Smooth muscle cell (in vitro differentiated cells): ENCODE measurements around the gene GNAZ. TPM values are rescaled to one million over a fixed set of nuclear protein-coding genes. Genes with fewer than 3 reads are reported as not detected.

Experiments used
- DNase-seq: peaks from one replicate; lab custom pipeline; 2025; ENCODE audit not compliant: unreplicated experiment; lab: John Stamatoyannopoulos, UW
- H2AFZ ChIP-seq: fragments of 200-600 bp; sonication (generic); 2 replicates; pipeline ENCODE4 v1.6.0; 2016; ENCODE audit warnings: antibody characterized with exemption, low read depth, mild to moderate bottlenecking
- H3F3A ChIP-seq: fragments of 200-600 bp; sonication (generic); 2 replicates; pipeline ENCODE4 v1.6.0; 2017; ENCODE audit warnings: antibody characterized with exemption, low read depth
- H3K27ac ChIP-seq: fragments of 200-600 bp; sonication (generic); 2 replicates; pipeline ENCODE4 v1.5.1; 2016; ENCODE audit warnings: low read depth, mild to moderate bottlenecking
- H3K27me3 ChIP-seq: fragments of 200-600 bp; sonication (generic); 2 replicates; pipeline ENCODE4 v1.6.1; 2016; ENCODE audit warnings: low read depth, mild to moderate bottlenecking
- H3K36me3 ChIP-seq: fragments of 200-600 bp; sonication (generic); 2 replicates; pipeline ENCODE4 v1.5.1; 2016; ENCODE audit warnings: low read depth
- H3K4me1 ChIP-seq: fragments of 200-600 bp; sonication (generic); 2 replicates; pipeline ENCODE4 v1.5.1; 2016; ENCODE audit warnings: low read depth
- H3K4me2 ChIP-seq: fragments of 200-600 bp; sonication (generic); 2 replicates; pipeline ENCODE4 v1.6.0; 2016; ENCODE audit warnings: mild to moderate bottlenecking
- H3K4me3 ChIP-seq: fragments of 200-600 bp; sonication (generic); 2 replicates; pipeline ENCODE4 v1.5.1; 2016; ENCODE audit warnings: mild to moderate bottlenecking
- H3K79me2 ChIP-seq: fragments of 200-600 bp; sonication (generic); 2 replicates; pipeline ENCODE4 v1.6.0; 2016; ENCODE audit warnings: low read depth, mild to moderate bottlenecking
- H3K9ac ChIP-seq: fragments of 200-600 bp; sonication (generic); 2 replicates; pipeline ENCODE4 v1.6.0; 2016; ENCODE audit warnings: low read depth
- H3K9me3 ChIP-seq: fragments of 200-600 bp; sonication (generic); replicated peaks from 2 replicates; pipeline ENCODE4 v1.5.1; 2016; ENCODE audit warnings: low read depth
- H4K20me1 ChIP-seq: fragments of 200-600 bp; sonication (generic); 2 replicates; pipeline ENCODE4 v1.6.0; 2016; ENCODE audit warnings: low read depth
- CTCF ChIP-seq: fragments of 200-600 bp; sonication (generic); IDR thresholded peaks from 2 replicates; pipeline ENCODE4 v1.5.1; 2017; ENCODE audit warnings: borderline replicate concordance, mild to moderate bottlenecking, antibody characterized with exemption; ENCODE audit not compliant: insufficient read depth, poor library complexity, severe bottlenecking
- WGBS: methylation state at CpG from one replicate; pipeline ENCODE4 v1.1.7; 2016; ENCODE audit warnings: low lambda C conversion rate; 5-methylcytosine and 5-hydroxymethylcytosine counted together
- polyA plus RNA-seq: library from polyadenylated mRNA; unstranded; fragments of >200 nt; fragmentation: Nextera tagmentation; extraction: Ambion mirVana; gene quantifications from 2 replicates; pipeline ENCODE4 v1.2.1, GENCODE V29; 2016
- total RNA-seq: library from RNA; depleted of rRNA; stranded (reverse); fragments of >200 nt; gene quantifications from 2 replicates; pipeline ENCODE4 v1.2.3, GENCODE V29; 2014

GNAZ gene
- total and polyA plus RNA-seq, 2 experiments from 2014 or later, result 0.50 to 1.2 TPM

DNA sequence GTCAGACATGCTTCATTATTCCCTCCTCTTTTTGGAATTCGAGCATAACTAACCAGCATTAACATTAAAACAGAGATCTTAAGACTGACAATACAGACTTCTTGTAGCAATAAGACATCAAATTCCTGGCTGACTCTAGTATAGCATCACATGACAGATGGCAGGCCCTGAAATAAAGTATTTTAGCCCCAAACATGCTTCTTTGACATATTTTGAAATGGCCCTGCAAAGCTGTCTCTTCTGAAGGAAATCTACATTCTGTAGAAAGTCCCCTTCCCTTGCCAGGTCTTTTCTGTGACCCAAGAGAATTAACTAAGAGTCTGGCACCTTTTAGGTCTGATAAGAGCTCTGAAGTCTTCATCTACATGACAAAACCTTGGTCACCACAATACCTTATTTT lies 38.5 kb upstream of the GNAZ start:
- TF ChIP-seq CTCF, result no peak
- WGBS, result 83% methylated on average over 1 of the region's 1 CpG
- H3K27ac ChIP-seq, result no peak overlapping the region
- H2AFZ ChIP-seq, result no peak overlapping the region
- H3F3A ChIP-seq, result no peaks in the 10 kb centered on the region
- H3K79me2 ChIP-seq, result no peaks in the 10 kb centered on the region
- H3K4me1 ChIP-seq, result no peaks in the 10 kb centered on the region
- no peak overlapping the region for H3K4me2 ChIP-seq
- H4K20me1 ChIP-seq, result no peaks in the 10 kb centered on the region
- no peak overlapping the region for H3K4me3 ChIP-seq
- no peaks in the 10 kb centered on the region for H3K27me3 ChIP-seq
- DNase-seq, result no peak
- H3K9ac ChIP-seq, result no peak overlapping the region
- no peaks in the 10 kb centered on the region for H3K36me3 ChIP-seq
- H3K9me3 ChIP-seq, result no peaks in the 10 kb centered on the region

GRCh38 chr22:23032658-23033057 lies 37.7 kb upstream of the GNAZ start:
- no peak for DNase-seq
- H2AFZ ChIP-seq, result no peak overlapping the region
- 99% methylated on average over 4 of the region's 4 CpGs for WGBS
- H4K20me1 ChIP-seq, result no peaks in the 10 kb centered on the region
- H3K4me2 ChIP-seq, result no peak overlapping the region
- H3K27me3 ChIP-seq, result no peaks in the 10 kb centered on the region
- H3K36me3 ChIP-seq, result no peaks in the 10 kb centered on the region
- H3K4me1 ChIP-seq, result no peaks in the 10 kb centered on the region
- H3K79me2 ChIP-seq, result no peaks in the 10 kb centered on the region
- H3K27ac ChIP-seq, result no peak overlapping the region
- no peak overlapping the region for H3K4me3 ChIP-seq
- no peak for TF ChIP-seq CTCF
- no peak overlapping the region for H3K9ac ChIP-seq
- no peaks in the 10 kb centered on the region for H3K9me3 ChIP-seq
- H3F3A ChIP-seq, result no peaks in the 10 kb centered on the region

GRCh38 chr22:23033116-23033905 lies 37.0 kb upstream of the GNAZ start:
- H3K27me3 ChIP-seq, result no peaks in the 10 kb centered on the region
- H4K20me1 ChIP-seq, result no peaks in the 10 kb centered on the region
- no peaks in the 10 kb centered on the region for H3F3A ChIP-seq
- H3K4me1 ChIP-seq, result no peaks in the 10 kb centered on the region
- no peak for TF ChIP-seq CTCF
- no peaks in the 10 kb centered on the region for H3K79me2 ChIP-seq
- H2AFZ ChIP-seq, result no peak overlapping the region
- no peak for DNase-seq
- H3K9ac ChIP-seq, result no peak overlapping the region
- H3K4me3 ChIP-seq, result no peak overlapping the region
- H3K9me3 ChIP-seq, result no peaks in the 10 kb centered on the region
- no peaks in the 10 kb centered on the region for H3K36me3 ChIP-seq
- 93% methylated on average over 6 of the region's 6 CpGs for WGBS
- H3K4me2 ChIP-seq, result no peak overlapping the region
- no peak overlapping the region for H3K27ac ChIP-seq
